ENCODE measurements around the gene SPECC1L.
A peak's percentile ranks its signal among the peaks of the same experiment; 100 is the strongest.
"Not testable (repeated sequence)": the region's sequence is repeated elsewhere in the genome, so short reads cannot be mapped to it uniquely, and the experiment has no call there.

SPECC1L gene

GRCh38 chr22:24265734-24266133 lies 4.9 kb upstream of the SPECC1L start:
- H3K27ac ChIP-seq (ENCODE audit: low read depth, low read length), result no peak overlapping the region
- H3K36me3 ChIP-seq (ENCODE audit: control insufficient read depth, insufficient read depth, low read length), result no peaks in the 10 kb centered on the region
- no peaks in the 10 kb centered on the region; the same call in 1 of the 2 replicates for H3K4me1 ChIP-seq (ENCODE audit: control insufficient read depth, insufficient read depth, low read length)

GRCh38 chr22:24266495-24266894 lies 4.1 kb upstream of the SPECC1L start:
- not testable (repeated sequence) for H3K4me3 ChIP-seq (ENCODE audit: low read depth, low read length); H3K36me3 ChIP-seq (ENCODE audit: control insufficient read depth, insufficient read depth, low read length); H3K27me3 ChIP-seq (ENCODE audit: control insufficient read depth, insufficient read depth, low read length); H3K9ac ChIP-seq (ENCODE audit: low read length); H3K9me3 ChIP-seq (ENCODE audit: control insufficient read depth, insufficient read depth, low read depth, low read length); H3K27ac ChIP-seq (ENCODE audit: low read depth, low read length); H3K4me1 ChIP-seq (ENCODE audit: control insufficient read depth, insufficient read depth, low read length)

More at GRCh38 chr22:24265734-24266133, 4.9 kb upstream of the SPECC1L start:
- H3K9me3 ChIP-seq (ENCODE audit: control insufficient read depth, insufficient read depth, low read depth, low read length), result no peaks in the 10 kb centered on the region
- H3K4me3 ChIP-seq (ENCODE audit: low read depth, low read length), result no peak overlapping the region
- no peak overlapping the region for H3K9ac ChIP-seq (ENCODE audit: low read length)
- H3K27me3 ChIP-seq (ENCODE audit: control insufficient read depth, insufficient read depth, low read length), result no peaks in the 10 kb centered on the region

- Histone ChIP-seq H3K4me1 (ENCODE audit: control insufficient read depth, insufficient read depth, low read length) (peaks cover 8% of the 10 kb centered on the region), H3K36me3 (ENCODE audit: control insufficient read depth, insufficient read depth, low read length) (no peaks in the 10 kb centered on the region), H3K4me3 (ENCODE audit: low read depth, low read length) (peak overlapping the region; percentile 86), H3K9ac (ENCODE audit: low read length) (peak overlapping the region; percentile 97), H3K9me3 (ENCODE audit: control insufficient read depth, insufficient read depth, low read depth, low read length) (no peaks in the 10 kb centered on the region), H3K27me3 (ENCODE audit: control insufficient read depth, insufficient read depth, low read length) (no peaks in the 10 kb centered on the region), H3K27ac (ENCODE audit: low read depth, low read length) (peak overlapping the region; percentile 88)
Measured at GRCh38 chr22:24271386-24271854, 789 bp downstream of the SPECC1L start.

GRCh38 chr22:24273031-24273430 lies 2.4 kb downstream of the SPECC1L start:
- not testable (repeated sequence) for H3K27me3 ChIP-seq (ENCODE audit: control insufficient read depth, insufficient read depth, low read length); H3K9me3 ChIP-seq (ENCODE audit: control insufficient read depth, insufficient read depth, low read depth, low read length); H3K36me3 ChIP-seq (ENCODE audit: control insufficient read depth, insufficient read depth, low read length); H3K4me3 ChIP-seq (ENCODE audit: low read depth, low read length); H3K9ac ChIP-seq (ENCODE audit: low read length); H3K27ac ChIP-seq (ENCODE audit: low read depth, low read length); H3K4me1 ChIP-seq (ENCODE audit: control insufficient read depth, insufficient read depth, low read length)

GRCh38 chr22:24273906-24274305 lies 3.3 kb downstream of the SPECC1L start:
- not testable (repeated sequence) for H3K4me1 ChIP-seq (ENCODE audit: control insufficient read depth, insufficient read depth, low read length); H3K9me3 ChIP-seq (ENCODE audit: control insufficient read depth, insufficient read depth, low read depth, low read length); H3K4me3 ChIP-seq (ENCODE audit: low read depth, low read length); H3K9ac ChIP-seq (ENCODE audit: low read length); H3K36me3 ChIP-seq (ENCODE audit: control insufficient read depth, insufficient read depth, low read length); H3K27me3 ChIP-seq (ENCODE audit: control insufficient read depth, insufficient read depth, low read length); H3K27ac ChIP-seq (ENCODE audit: low read depth, low read length)

- H3K9me3 ChIP-seq (ENCODE audit: control insufficient read depth, insufficient read depth, low read depth, low read length); H3K27me3 ChIP-seq (ENCODE audit: control insufficient read depth, insufficient read depth, low read length); H3K36me3 ChIP-seq (ENCODE audit: control insufficient read depth, insufficient read depth, low read length); H3K4me1 ChIP-seq (ENCODE audit: control insufficient read depth, insufficient read depth, low read length); H3K9ac ChIP-seq (ENCODE audit: low read length); H3K4me3 ChIP-seq (ENCODE audit: low read depth, low read length); H3K27ac ChIP-seq (ENCODE audit: low read depth, low read length): not testable (repeated sequence)
Measured at GRCh38 chr22:24274696-24275405, 4.2 kb downstream of the SPECC1L start.

- H3K27me3 ChIP-seq (ENCODE audit: control insufficient read depth, insufficient read depth, low read length); H3K27ac ChIP-seq (ENCODE audit: low read depth, low read length); H3K9me3 ChIP-seq (ENCODE audit: control insufficient read depth, insufficient read depth, low read depth, low read length); H3K4me1 ChIP-seq (ENCODE audit: control insufficient read depth, insufficient read depth, low read length); H3K9ac ChIP-seq (ENCODE audit: low read length); H3K36me3 ChIP-seq (ENCODE audit: control insufficient read depth, insufficient read depth, low read length); H3K4me3 ChIP-seq (ENCODE audit: low read depth, low read length): not testable (repeated sequence)
Measured at GRCh38 chr22:24280363-24280762, 9.7 kb downstream of the SPECC1L start.

- no peaks in the 10 kb centered on the region for H3K27me3 ChIP-seq (ENCODE audit: control insufficient read depth, insufficient read depth, low read length)
- no peak overlapping the region for H3K4me3 ChIP-seq (ENCODE audit: low read depth, low read length)
- H3K9ac ChIP-seq (ENCODE audit: low read length), result no peak overlapping the region
- no peaks in the 10 kb centered on the region for H3K36me3 ChIP-seq (ENCODE audit: control insufficient read depth, insufficient read depth, low read length)
- H3K4me1 ChIP-seq (ENCODE audit: control insufficient read depth, insufficient read depth, low read length), result peaks cover 14% of the 10 kb centered on the region
- no peak overlapping the region for H3K27ac ChIP-seq (ENCODE audit: low read depth, low read length)
- H3K9me3 ChIP-seq (ENCODE audit: control insufficient read depth, insufficient read depth, low read depth, low read length), result no peaks in the 10 kb centered on the region
Measured at GRCh38 chr22:24282401-24282800, 11.8 kb downstream of the SPECC1L start.

- H3K9ac ChIP-seq (ENCODE audit: low read length), result no peak overlapping the region
- no peaks in the 10 kb centered on the region for H3K27me3 ChIP-seq (ENCODE audit: control insufficient read depth, insufficient read depth, low read length)
- H3K27ac ChIP-seq (ENCODE audit: low read depth, low read length), result peak overlapping the region; percentile 3; the same call in 1 of the 2 replicates
- no peaks in the 10 kb centered on the region for H3K36me3 ChIP-seq (ENCODE audit: control insufficient read depth, insufficient read depth, low read length)
- no peak overlapping the region; the same call in 1 of the 2 replicates for H3K4me3 ChIP-seq (ENCODE audit: low read depth, low read length)
- peaks cover 20% of the 10 kb centered on the region for H3K4me1 ChIP-seq (ENCODE audit: control insufficient read depth, insufficient read depth, low read length)
- no peaks in the 10 kb centered on the region for H3K9me3 ChIP-seq (ENCODE audit: control insufficient read depth, insufficient read depth, low read depth, low read length)
Measured at GRCh38 chr22:24284747-24285203, 14.1 kb downstream of the SPECC1L start.

GRCh38 chr22:24285245-24285644 lies 14.6 kb downstream of the SPECC1L start:
- peak overlapping the region; percentile 3; the same call in 1 of the 2 replicates for H3K27ac ChIP-seq (ENCODE audit: low read depth, low read length)
- no peak overlapping the region for H3K9ac ChIP-seq (ENCODE audit: low read length)
- no peaks in the 10 kb centered on the region for H3K27me3 ChIP-seq (ENCODE audit: control insufficient read depth, insufficient read depth, low read length)

GRCh38 chr22:24287212-24287611 lies 16.6 kb downstream of the SPECC1L start:
- H3K27me3 ChIP-seq (ENCODE audit: control insufficient read depth, insufficient read depth, low read length); H3K27ac ChIP-seq (ENCODE audit: low read depth, low read length); H3K9ac ChIP-seq (ENCODE audit: low read length); H3K36me3 ChIP-seq (ENCODE audit: control insufficient read depth, insufficient read depth, low read length); H3K9me3 ChIP-seq (ENCODE audit: control insufficient read depth, insufficient read depth, low read depth, low read length); H3K4me3 ChIP-seq (ENCODE audit: low read depth, low read length): not testable (repeated sequence)
- H3K4me1 ChIP-seq (ENCODE audit: control insufficient read depth, insufficient read depth, low read length), result peaks cover 25% of the 10 kb centered on the region

More at GRCh38 chr22:24285245-24285644, 14.6 kb downstream of the SPECC1L start:
- Histone ChIP-seq H3K4me1 (ENCODE audit: control insufficient read depth, insufficient read depth, low read length) (peaks cover 25% of the 10 kb centered on the region), H3K9me3 (ENCODE audit: control insufficient read depth, insufficient read depth, low read depth, low read length) (no peaks in the 10 kb centered on the region), H3K36me3 (ENCODE audit: control insufficient read depth, insufficient read depth, low read length) (no peaks in the 10 kb centered on the region), H3K4me3 (ENCODE audit: low read depth, low read length) (no peak overlapping the region; the same call in 1 of the 2 replicates)

All from HUES6 (cell line).